ENCODE data around the gene NOA1.
"Not testable (repeated sequence)": the region's sequence is repeated elsewhere in the genome, so short reads cannot be mapped to it uniquely, and the experiment has no call there.

Gene NOA1

DNA sequence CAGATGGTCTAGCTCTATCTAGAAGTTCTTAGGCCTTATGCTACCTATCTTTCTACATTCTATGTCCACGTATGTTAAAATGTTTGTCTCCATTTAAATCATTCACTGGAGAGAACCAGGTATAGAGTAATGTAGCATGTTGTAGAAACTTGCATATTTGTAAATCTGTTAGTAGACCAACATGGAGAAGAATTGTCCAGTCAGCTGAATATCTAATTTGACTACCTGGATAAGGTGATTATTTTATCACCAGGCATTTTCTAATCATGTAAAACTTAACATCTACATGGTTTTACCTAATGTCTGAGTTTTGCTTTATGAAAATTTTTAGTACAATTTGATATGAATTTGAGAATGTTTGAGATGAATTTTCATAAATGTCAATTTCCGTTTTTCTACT is 50.2 kb downstream of the NOA1 start:
- Mint-ChIP-seq H3K4me3 (no peak overlapping the region), H3K27me3 (no peaks in the 10 kb centered on the region), H3K9me3 (no peaks in the 10 kb centered on the region), H3K27ac (no peak overlapping the region), H3K4me1 (no peaks in the 10 kb centered on the region), H3K36me3 (peaks cover 53% of the 10 kb centered on the region)
- no peak for ATAC-seq

DNA sequence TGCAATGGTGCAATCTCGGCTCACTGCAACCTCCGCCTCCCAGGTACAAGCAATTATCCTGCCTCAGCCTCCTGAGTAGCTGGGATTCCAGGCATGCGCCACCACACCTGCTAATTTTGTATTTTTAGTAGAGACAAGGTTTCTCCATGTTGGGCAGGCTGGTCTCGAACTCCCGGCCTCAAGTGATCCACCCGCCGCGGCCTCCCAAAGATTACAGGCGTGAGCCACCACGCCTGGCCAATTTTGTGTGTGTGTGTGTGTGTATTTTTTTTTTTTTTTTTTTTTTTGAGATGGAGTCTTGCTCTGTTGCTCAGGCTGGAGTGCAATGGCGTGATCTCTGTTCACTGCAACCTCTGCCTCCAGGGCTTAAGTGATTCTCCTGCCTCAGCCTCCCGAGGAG is 62.4 kb downstream of the NOA1 start:
- not testable (repeated sequence) for H3K27me3 Mint-ChIP-seq, H3K9me3 Mint-ChIP-seq, H3K4me3 Mint-ChIP-seq, ATAC-seq, H3K27ac Mint-ChIP-seq
- Mint-ChIP-seq H3K36me3 (peaks cover 14% of the 10 kb centered on the region), H3K4me1 (peaks cover 36% of the 10 kb centered on the region)

DNA sequence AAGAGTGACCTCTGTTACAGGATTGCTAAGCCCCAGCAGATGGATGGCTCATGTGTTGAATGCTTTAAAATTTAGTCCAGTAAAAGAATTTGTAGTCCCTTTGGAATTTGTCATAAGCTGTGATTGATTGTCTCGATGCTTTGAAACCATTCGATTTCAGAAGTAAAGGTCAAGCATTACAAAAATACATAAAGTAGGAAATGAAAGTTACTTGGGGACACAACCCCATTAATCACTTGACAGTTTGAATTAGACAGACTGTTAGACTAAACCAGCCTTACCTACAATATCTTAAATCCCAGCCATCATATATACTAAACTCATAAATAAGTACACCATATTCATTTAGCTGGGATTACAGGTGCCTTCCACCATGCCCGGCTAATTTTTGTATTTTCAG is 63.1 kb downstream of the NOA1 start:
- Mint-ChIP-seq H3K27ac (no peak overlapping the region), H3K4me1 (peaks cover 42% of the 10 kb centered on the region), H3K36me3 (peaks cover 13% of the 10 kb centered on the region), H3K9me3 (no peaks in the 10 kb centered on the region), H3K27me3 (no peaks in the 10 kb centered on the region), H3K4me3 (no peak overlapping the region)
- no peak for ATAC-seq
